Smooth muscle cell of trachea (primary cell): Measurements from ENCODE around the gene LRCH3. TPM values are rescaled to one million over a fixed set of nuclear protein-coding genes. Genes with fewer than 3 reads are reported as not detected.

Experiments used
- total RNA-seq: library from RNA; depleted of rRNA; stranded (reverse); fragments of >200 nt; gene quantifications from 2 replicates; pipeline ENCODE4 v1.2.1, GENCODE V29; 2014

The LRCH3 gene
- total RNA-seq = 59.1 and 83.5 TPM in 2 replicates

GRCh38 chr3:197791113-197791891 is at the start of gene LRCH3:
Gene LRCH3 (plus strand): TSS chr3:197791254. CDS start chr3:197791279, 25 bp downstream.

GRCh38 chr3:197749601-197750395 is 41.3 kb upstream of the LRCH3 start, which contains the start of gene FYTTD1:
Gene FYTTD1 (plus strand): TSS chr3:197749883. CDS start chr3:197749972, 89 bp downstream.

Other genes with a start within 250 kb of the LRCH3 start
- gene BDH1, start 235.3 kb upstream of the LRCH3 start, total RNA-seq = 1.7 and 8.7 TPM in 2 replicates
- gene RUBCN, start 54.4 kb upstream of the LRCH3 start, total RNA-seq = 12.5 and 15.5 TPM in 2 replicates
- 45.2 and 56.6 TPM in 2 replicates for gene FYTTD1, start 41.4 kb upstream of the LRCH3 start, total RNA-seq
- 371 and 550 TPM in 2 replicates for gene RPL35A, start 158.9 kb downstream of the LRCH3 start, total RNA-seq
- 7.9 and 10.9 TPM in 2 replicates for gene LMLN, start 169.0 kb downstream of the LRCH3 start, total RNA-seq